H9 (cell line): Measurements from ENCODE around the gene FAM78B. TPM values are rescaled to one million over a fixed set of nuclear protein-coding genes. Genes with fewer than 3 reads are reported as not detected.

Experiments used
- DNase-seq: peaks from one replicate; pipeline ENCODE4 v3.0.0-alpha.2; 2017
- H2AFZ ChIP-seq: one replicate; pipeline ENCODE4 v1.6.1; 2013; ENCODE audit warnings: mild to moderate bottlenecking, low read length, control low read depth, moderate library complexity
- H2AK5ac ChIP-seq: 2 replicates; pipeline ENCODE4 v1.6.1; 2013; ENCODE audit warnings: low read length, control low read depth, mixed read lengths; ENCODE audit not compliant: insufficient read length
- H2BK120ac ChIP-seq: one replicate; pipeline ENCODE4 v1.6.1; 2013; ENCODE audit warnings: low read depth, mild to moderate bottlenecking, low read length, control low read depth, inconsistent platforms; ENCODE audit not compliant: poor library complexity, severe bottlenecking
- H2BK12ac ChIP-seq: 2 replicates; pipeline ENCODE4 v1.6.1; 2013; ENCODE audit warnings: low read length, control low read depth, mixed read lengths, low read depth; ENCODE audit not compliant: insufficient read length
- H2BK15ac ChIP-seq: 2 replicates; pipeline ENCODE4 v1.6.1; 2013; ENCODE audit warnings: low read depth, low read length, control low read depth
- H2BK20ac ChIP-seq: one replicate; pipeline ENCODE4 v1.6.1; 2013; ENCODE audit warnings: low read depth, mild to moderate bottlenecking, low read length, control low read depth, inconsistent platforms; ENCODE audit not compliant: poor library complexity, severe bottlenecking
- H2BK5ac ChIP-seq: 2 replicates; pipeline ENCODE4 v1.6.1; 2013; ENCODE audit warnings: low read length, control low read depth, mixed read lengths; ENCODE audit not compliant: insufficient read length
- H3K14ac ChIP-seq: 2 replicates; pipeline ENCODE4 v1.6.1; 2013; ENCODE audit warnings: low read length, control low read depth; ENCODE audit not compliant: insufficient read depth
- H3K18ac ChIP-seq: 2 replicates; pipeline ENCODE4 v1.6.1; 2013; ENCODE audit warnings: low read depth, mild to moderate bottlenecking, mixed read lengths, low read length, control low read depth; ENCODE audit not compliant: insufficient read length
- H3K23ac ChIP-seq: 2 replicates; pipeline ENCODE4 v1.6.1; 2013; ENCODE audit warnings: low read length, control low read depth, mixed read lengths, low read depth; ENCODE audit not compliant: insufficient read length
- H3K23me2 ChIP-seq: 2 replicates; pipeline ENCODE4 v1.6.1; 2013; ENCODE audit warnings: low read depth, mild to moderate bottlenecking, mixed read lengths, low read length, control low read depth; ENCODE audit not compliant: insufficient read length, poor library complexity, severe bottlenecking
- H3K27ac ChIP-seq: 2 replicates; pipeline ENCODE4 v1.5.1; 2013; ENCODE audit warnings: low read length, control low read depth, mixed read lengths, low read depth; ENCODE audit not compliant: insufficient read length
- H3K27me3 ChIP-seq: 2 replicates; pipeline ENCODE4 v1.6.1; 2013; ENCODE audit warnings: low read length, control low read depth, inconsistent platforms; ENCODE audit not compliant: insufficient read depth
- H3K4ac ChIP-seq: 2 replicates; pipeline ENCODE4 v1.6.1; 2013; ENCODE audit warnings: low read depth, mild to moderate bottlenecking, control low read depth, inconsistent platforms, low read length, moderate library complexity
- H3K4me1 ChIP-seq: 2 replicates; pipeline ENCODE4 v1.6.1; 2013; ENCODE audit warnings: low read length, control low read depth, inconsistent platforms; ENCODE audit not compliant: insufficient read depth
- H3K4me2 ChIP-seq: 2 replicates; pipeline ENCODE4 v1.6.1; 2013; ENCODE audit warnings: low read length, control low read depth, mixed read lengths; ENCODE audit not compliant: insufficient read length, insufficient read depth
- H3K56ac ChIP-seq: 2 replicates; pipeline ENCODE4 v1.6.1; 2013; ENCODE audit warnings: low read depth, mild to moderate bottlenecking, mixed read lengths, low read length, control low read depth; ENCODE audit not compliant: insufficient read length
- H3K79me1 ChIP-seq: 2 replicates; pipeline ENCODE4 v1.6.1; 2013; ENCODE audit warnings: low read depth, mild to moderate bottlenecking, moderate library complexity, low read length, control low read depth, inconsistent platforms; ENCODE audit not compliant: insufficient read depth, poor library complexity, severe bottlenecking
- H3K79me2 ChIP-seq: 2 replicates; pipeline ENCODE4 v1.6.1; 2013; ENCODE audit warnings: low read length, control low read depth, inconsistent platforms; ENCODE audit not compliant: insufficient read depth
- H3K9ac ChIP-seq: 2 replicates; pipeline ENCODE4 v1.6.1; 2013; ENCODE audit warnings: low read length, control low read depth, mixed read lengths; ENCODE audit not compliant: insufficient read length; ENCODE audit errors: extremely low read depth
- H3K9me3 ChIP-seq: one replicate; pipeline ENCODE4 v1.6.1; 2013; ENCODE audit warnings: low read depth, low read length, inconsistent platforms; ENCODE audit not compliant: control insufficient read depth
- H3T11ph ChIP-seq: one replicate; pipeline ENCODE4 v1.6.1; 2013; ENCODE audit warnings: mild to moderate bottlenecking, low read length, control low read depth, inconsistent platforms
- H4K20me1 ChIP-seq: one replicate; pipeline ENCODE4 v1.6.1; 2013; ENCODE audit not compliant: control insufficient read depth, insufficient read length, insufficient read depth
- H4K5ac ChIP-seq: 2 replicates; pipeline ENCODE4 v1.6.1; 2013; ENCODE audit warnings: low read depth, mild to moderate bottlenecking, mixed read lengths, low read length, control low read depth; ENCODE audit not compliant: insufficient read length
- H4K8ac ChIP-seq: replicated peaks from 2 replicates; pipeline ENCODE4 v1.6.1; 2013; ENCODE audit warnings: low read length, control low read depth, mixed read lengths, low read depth; ENCODE audit not compliant: insufficient read length
- H4K91ac ChIP-seq: 2 replicates; pipeline ENCODE4 v1.6.1; 2013; ENCODE audit warnings: low read depth, mild to moderate bottlenecking, moderate library complexity, mixed read lengths, low read length, control low read depth; ENCODE audit not compliant: insufficient read length
- H3K27ac Mint-ChIP-seq, 3 experiments: 2 replicates in 2 of 3; 3 replicates in 1 of 3; pipeline ENCODE4 v1.8.0; 2020 to 2021; ENCODE audit warnings: mixed read lengths in 3 of 3, mild to moderate bottlenecking in 1 of 3, moderate library complexity in 1 of 3
- H3K27me3 Mint-ChIP-seq: 2 replicates; pipeline ENCODE4 v1.8.0; 2021; ENCODE audit warnings: low read depth, mild to moderate bottlenecking, moderate library complexity, mixed read lengths
- H3K36me3 Mint-ChIP-seq, 3 experiments: 2 replicates in 2 of 3; 3 replicates in 1 of 3; pipeline ENCODE4 v1.8.0; 2020 to 2021; ENCODE audit warnings: low read depth in 3 of 3, mixed read lengths in 3 of 3; ENCODE audit not compliant: insufficient read depth in 1 of 3
- H3K4me1 Mint-ChIP-seq, 2 experiments: 2 replicates each; pipeline ENCODE4 v1.8.0; 2020; ENCODE audit warnings: mixed read lengths in 2 of 2
- H3K4me3 Mint-ChIP-seq, 2 experiments: 2 replicates in 1 of 2; 3 replicates in 1 of 2; pipeline ENCODE4 v1.8.0; 2020 to 2021; ENCODE audit warnings: mild to moderate bottlenecking in 2 of 2, mixed read lengths in 2 of 2, moderate library complexity in 1 of 2
- H3K9me3 Mint-ChIP-seq, 2 experiments: 2 replicates in 1 of 2; 3 replicates in 1 of 2; pipeline ENCODE4 v1.8.0; 2020; ENCODE audit warnings: mild to moderate bottlenecking in 2 of 2, mixed read lengths in 2 of 2, moderate library complexity in 1 of 2
- CTCF ChIP-seq: fragments of 200-600 bp; sonication (generic); conservative IDR thresholded peaks from 3 replicates; pipeline ENCODE4 v1.8.0; 2021; ENCODE audit warnings: antibody characterized with exemption, mild to moderate bottlenecking
- WGBS: extraction: QIAGEN DNeasy Blood & Tissue Kit; methylation state at CpG from one replicate; pipeline ENCODE4 v1.1.7; 2013; ENCODE audit warnings: missing lambda C conversion rate, low lambda C conversion rate, mixed read lengths; ENCODE audit not compliant: insufficient read length; ENCODE audit errors: extremely low coverage; 5-methylcytosine and 5-hydroxymethylcytosine counted together
- total RNA-seq: library from RNA; stranded (reverse); gene quantifications from 2 replicates; pipeline ENCODE4 v1.2.1, GENCODE V29; 2021

The FAM78B gene
- total RNA-seq, 1 experiment from 2014 or later = 2.3 TPM

GRCh38 chr1:166029196-166029945 is 137.4 kb downstream of the FAM78B start:
- no peak overlapping the region for H3K4me2 ChIP-seq
- no peaks in the 10 kb centered on the region for H3K79me1 ChIP-seq
- no peak overlapping the region for H2AK5ac ChIP-seq
- no peak overlapping the region for H3K9ac ChIP-seq
- no peak overlapping the region for H3K23ac ChIP-seq
- peaks cover 9% of the 10 kb centered on the region for H3K27me3 Mint-ChIP-seq
- no peak overlapping the region for H4K91ac ChIP-seq
- no peak for TF ChIP-seq CTCF
- H2BK5ac ChIP-seq = no peak overlapping the region
- H2BK120ac ChIP-seq = no peak overlapping the region
- H3K4ac ChIP-seq = no peak overlapping the region
- H3T11ph ChIP-seq = no peak overlapping the region
- H2BK20ac ChIP-seq = no peak overlapping the region
- no peaks in the 10 kb centered on the region for H3K9me3 Mint-ChIP-seq
- no peaks in the 10 kb centered on the region for H3K23me2 ChIP-seq
- H3K79me2 ChIP-seq = no peaks in the 10 kb centered on the region
- no peaks in the 10 kb centered on the region for H3K36me3 Mint-ChIP-seq
- no peak for DNase-seq
- H4K8ac ChIP-seq = no peak overlapping the region
- H3K9me3 ChIP-seq = no peaks in the 10 kb centered on the region
- H2AFZ ChIP-seq = no peak overlapping the region
- H3K4me1 Mint-ChIP-seq = peaks cover 19 to 23% of the 10 kb centered on the region in 2 experiments
- H2BK15ac ChIP-seq = no peak overlapping the region
- H3K14ac ChIP-seq = no peak overlapping the region
- no peak overlapping the region for H3K4me3 Mint-ChIP-seq
- H4K20me1 ChIP-seq = no peaks in the 10 kb centered on the region
- H4K5ac ChIP-seq = no peak overlapping the region
- no peak overlapping the region for H2BK12ac ChIP-seq
- no peak overlapping the region for H3K27ac ChIP-seq
- H3K18ac ChIP-seq = no peak overlapping the region
- no peak overlapping the region for H3K56ac ChIP-seq
- no CpG with 5 or more reads among the region's 4 CpGs for WGBS
- no peaks in the 10 kb centered on the region for H3K27me3 ChIP-seq
- H3K4me1 ChIP-seq = peaks cover 7% of the 10 kb centered on the region; the same call in 1 of the 2 replicates
- H3K27ac Mint-ChIP-seq = no peak overlapping the region
